GM19023 (cell line): ENCODE data around the gene PHC2.

Source experiments
- ATAC-seq: cut with Tn5 transposase; IDR thresholded peaks from one replicate; pipeline ENCODE4 v1.9.1; 2021; ENCODE audit warnings: mild to moderate bottlenecking, moderate library complexity; ENCODE audit not compliant: unreplicated experiment

PHC2 gene

DNA sequence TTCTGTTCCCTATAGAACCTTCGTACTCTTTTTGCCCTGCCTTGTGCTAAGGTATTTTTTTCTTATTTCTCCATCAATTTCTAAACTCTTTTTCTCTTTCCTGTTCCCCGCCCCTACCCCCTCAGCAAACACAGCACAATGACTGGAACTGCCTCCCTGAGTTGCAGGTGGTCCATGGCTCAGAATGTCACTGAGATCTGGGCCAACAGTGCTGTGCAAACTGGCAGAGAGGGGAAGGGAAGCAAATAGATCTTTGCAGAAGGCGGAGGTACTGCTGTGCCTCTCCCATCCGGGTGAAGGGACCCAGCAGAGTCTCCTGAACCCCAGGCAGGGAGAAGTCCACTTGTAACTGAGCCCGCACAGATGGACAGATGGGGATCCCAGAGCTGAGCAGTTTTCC lies 77.4 kb downstream of the PHC2 start:
- ATAC-seq = no peak

DNA sequence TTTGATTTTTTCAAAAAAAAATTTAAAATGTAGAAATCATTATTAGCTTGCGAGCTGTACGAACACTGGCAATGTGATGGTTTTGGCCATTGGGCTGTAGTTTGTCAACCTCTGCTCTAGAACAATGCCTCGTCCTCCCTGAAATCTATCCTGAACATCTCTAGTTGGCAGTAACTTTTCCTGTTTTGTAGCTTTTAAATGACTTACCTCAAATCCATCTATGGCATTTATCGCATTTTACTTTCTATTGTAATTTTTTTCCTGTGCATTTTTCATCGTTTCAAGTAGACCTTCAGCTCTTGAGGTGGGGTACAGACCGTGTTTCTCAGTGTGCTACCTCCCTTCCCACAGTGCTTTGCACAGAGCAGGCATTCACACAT lies 79.6 kb downstream of the PHC2 start:
- no peak for ATAC-seq

DNA sequence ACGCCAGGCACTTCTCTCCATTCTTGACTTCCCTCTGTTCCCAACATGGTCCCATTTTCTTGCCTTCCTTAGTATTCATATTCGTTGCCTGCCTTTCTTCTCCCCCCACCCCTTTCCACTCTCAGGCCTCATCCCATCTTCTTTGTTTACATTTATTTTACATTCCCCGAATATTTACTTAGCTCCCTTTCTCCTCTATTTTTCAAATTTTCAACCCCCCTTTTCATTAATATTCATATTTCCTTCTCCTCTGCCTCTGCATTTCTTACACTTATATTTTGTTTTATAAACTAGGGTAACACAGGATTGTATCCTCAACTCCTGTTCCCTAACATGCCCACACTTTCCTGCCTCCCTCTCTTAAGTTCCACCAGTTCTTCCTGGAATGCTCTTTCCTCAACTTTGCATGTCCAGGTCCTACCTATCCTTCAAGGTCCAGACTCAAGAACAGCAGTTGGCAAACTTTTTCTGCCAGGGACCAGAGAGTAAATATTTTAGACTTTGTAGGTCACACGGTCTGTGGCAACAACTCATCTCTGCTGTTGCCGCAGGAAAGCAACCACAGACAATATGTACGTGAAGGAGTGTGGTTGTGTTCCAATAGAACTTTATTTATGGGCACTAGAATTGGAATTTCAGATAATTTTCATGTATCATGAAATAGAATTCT lies 80.1 kb downstream of the PHC2 start:
- ATAC-seq = no peak

DNA sequence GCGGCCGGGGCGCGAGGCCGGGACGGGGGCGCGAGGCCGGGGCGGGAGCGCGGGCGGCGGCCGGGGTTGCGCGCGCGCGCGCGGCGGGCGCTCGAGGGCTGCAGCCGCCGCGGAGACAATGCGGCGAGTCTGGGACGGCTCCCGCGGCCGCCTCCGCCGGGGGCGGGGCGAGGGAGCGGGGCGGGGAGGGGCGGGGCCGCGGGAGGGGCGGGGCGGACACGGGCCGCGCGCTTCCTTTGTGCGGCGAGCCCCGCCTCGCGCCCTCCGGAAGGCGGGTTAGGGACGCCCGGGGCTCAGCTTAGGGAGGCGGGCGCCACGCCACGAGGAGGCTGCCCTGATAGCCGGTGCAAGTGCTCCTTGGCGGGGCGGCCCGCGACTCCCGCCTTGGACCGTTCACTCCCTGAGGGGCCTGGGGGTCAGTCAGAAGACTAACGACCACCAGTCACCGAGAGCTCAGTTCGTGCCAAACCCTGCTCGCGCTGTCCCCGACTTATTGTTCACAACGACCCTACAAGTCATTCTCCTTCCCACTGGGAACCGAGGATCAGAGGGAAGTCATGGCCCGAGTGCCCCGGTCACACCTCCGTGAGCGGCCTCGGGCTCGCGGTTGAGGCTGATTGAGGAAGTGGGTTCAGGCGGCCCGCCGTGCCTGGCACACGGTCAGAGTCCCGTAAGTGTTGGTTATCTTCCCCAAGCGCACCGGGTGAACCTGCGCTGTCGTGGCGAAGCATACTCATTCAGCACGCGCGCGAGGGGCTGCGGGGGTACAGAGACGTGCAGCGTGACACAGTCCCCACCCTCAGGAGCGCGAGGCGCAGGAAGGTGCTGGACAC lies 80.9 kb downstream of the PHC2 start:
- ATAC-seq = peak; percentile 81

DNA sequence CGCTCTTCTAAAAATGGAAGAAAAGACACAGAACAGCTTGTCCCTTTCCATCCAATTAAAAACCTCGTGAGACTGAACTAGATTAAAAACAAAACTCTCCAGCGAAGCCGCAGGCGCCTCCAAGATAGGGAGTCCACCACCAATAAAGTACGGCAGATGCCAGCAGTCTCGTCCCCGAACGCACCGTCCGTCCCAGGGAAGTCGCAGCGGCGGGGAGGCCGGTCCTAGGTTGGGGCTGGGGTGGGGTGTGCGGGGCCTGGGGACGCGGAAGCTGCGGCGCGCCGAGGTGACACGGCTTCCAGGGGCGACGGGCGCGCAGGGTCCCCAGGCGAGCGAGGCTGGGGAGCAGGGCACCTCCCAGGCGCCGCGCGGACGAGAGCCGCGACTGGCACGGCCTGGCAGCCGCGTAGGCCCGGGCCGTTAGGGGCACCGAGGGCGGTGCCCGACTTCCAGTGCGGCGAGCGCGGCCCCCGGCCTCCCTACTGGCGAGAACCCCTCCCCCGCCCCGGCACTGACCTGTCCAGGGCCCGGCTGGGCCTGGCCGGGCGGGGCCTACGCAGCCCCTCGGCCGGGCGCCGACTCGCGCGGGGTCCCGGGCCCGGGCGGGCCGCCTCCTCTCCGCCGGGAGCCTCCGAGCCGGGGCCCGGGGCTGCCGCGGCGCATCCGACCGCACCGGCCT lies 81.7 kb downstream of the PHC2 start:
- ATAC-seq = peak; percentile 30

DNA sequence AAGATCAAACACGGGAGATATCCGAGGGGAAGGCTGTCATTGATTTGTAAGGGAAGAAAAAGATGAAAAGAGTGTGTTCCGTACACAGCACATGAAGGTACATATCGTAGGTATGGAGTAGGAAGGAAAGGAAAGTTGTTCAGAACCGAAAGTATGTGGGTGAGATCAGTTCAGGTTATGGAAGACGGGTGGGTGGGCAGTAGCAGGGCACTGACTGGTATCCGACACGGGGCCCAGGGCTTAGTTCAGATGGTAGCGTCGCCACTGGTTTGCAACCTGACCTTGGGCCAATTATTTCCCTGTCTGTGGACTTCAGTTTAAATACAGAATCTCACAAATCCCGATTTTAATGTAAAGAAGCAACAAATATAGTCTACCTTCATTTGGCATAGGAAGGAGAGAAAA lies 82.2 kb downstream of the PHC2 start:
- ATAC-seq = no peak

DNA sequence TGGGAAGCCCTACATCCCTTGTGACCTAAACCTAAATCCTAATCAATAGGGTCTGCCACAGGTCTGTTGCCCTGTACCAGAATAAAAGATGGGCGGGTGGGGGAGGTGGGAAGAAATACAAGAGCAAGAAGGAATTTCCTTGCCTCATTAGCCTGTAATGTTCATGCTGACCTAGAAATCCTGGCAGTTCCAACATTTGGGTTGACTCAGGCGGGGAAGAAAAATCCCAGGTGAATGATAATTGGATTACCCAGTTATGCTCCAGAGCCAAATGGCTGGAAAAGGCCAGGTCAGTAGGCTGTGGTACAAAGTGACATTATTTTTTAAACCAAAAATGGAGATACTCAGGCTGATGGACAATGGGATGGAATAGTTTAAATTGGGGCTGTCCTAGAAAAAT lies 82.7 kb downstream of the PHC2 start:
- ATAC-seq = no peak

DNA sequence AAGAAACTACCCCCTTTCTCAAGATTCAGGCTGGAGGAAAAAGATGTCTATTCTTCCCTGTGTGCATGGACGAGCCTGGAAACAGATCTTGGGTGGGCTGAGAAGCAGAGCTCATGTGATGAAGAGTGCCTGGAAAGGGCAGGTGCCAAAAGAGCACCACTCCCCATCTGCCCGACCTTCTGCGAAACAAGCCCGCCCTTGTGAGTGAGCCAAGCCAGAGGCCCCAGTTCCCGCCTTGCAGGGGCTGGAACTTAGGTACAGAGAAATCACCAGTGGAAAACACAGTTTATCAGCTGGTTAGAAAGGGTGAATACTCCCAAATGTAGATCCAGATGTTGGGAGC lies 83.3 kb downstream of the PHC2 start:
- ATAC-seq = no peak

DNA sequence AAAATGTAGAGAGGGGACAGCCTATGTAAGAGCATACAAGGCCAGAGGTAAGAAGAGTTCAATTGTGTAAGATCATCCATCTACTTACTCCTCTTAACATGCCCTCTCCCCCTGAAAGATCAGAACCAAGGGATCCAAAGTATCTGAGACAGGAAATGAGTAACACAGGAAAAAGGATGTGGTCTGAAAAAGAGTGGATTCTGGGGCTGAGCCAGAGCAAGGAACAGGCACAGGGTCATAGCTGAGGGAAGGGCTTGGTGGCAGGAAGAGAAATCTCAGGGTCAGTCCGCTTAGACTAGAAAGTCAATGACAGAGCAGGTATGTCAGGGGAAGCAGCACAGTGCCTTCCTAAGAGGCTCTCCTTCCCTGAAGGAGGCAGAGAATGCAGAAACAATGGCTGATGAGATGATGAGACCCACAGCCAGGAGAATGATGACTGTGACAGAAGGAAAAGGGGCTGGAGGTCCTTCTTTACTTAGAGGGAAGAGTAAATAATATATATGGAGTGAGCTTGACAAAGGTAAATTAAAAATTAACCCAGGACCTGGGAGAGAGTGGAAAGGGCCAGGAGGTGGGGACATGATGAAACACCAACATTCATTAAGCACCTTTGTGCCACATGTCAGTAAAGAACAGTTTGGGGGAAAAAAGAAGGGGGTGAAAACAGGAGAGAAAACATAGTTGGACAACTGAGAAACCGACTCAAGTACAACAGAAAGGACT lies 83.8 kb downstream of the PHC2 start:
- ATAC-seq = no peak

DNA sequence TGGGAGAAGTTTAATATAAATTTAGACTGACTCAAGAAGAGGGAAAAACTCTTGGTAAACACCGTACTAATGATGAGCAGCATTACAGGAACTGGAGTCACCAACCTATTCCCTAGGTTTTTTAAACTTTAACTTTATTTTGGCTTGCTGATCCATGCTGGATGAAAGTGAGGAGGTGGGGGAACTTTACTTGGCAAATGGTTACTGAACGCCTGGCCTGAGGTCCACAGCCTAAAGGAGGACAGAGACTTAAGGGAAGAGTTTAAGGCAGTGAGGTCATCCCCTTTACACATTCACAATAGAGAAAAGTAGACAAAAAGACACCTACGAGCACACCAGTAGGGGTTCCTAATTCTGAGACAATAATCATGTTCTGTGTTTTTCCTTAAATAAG lies 84.4 kb downstream of the PHC2 start:
- ATAC-seq = no peak

DNA sequence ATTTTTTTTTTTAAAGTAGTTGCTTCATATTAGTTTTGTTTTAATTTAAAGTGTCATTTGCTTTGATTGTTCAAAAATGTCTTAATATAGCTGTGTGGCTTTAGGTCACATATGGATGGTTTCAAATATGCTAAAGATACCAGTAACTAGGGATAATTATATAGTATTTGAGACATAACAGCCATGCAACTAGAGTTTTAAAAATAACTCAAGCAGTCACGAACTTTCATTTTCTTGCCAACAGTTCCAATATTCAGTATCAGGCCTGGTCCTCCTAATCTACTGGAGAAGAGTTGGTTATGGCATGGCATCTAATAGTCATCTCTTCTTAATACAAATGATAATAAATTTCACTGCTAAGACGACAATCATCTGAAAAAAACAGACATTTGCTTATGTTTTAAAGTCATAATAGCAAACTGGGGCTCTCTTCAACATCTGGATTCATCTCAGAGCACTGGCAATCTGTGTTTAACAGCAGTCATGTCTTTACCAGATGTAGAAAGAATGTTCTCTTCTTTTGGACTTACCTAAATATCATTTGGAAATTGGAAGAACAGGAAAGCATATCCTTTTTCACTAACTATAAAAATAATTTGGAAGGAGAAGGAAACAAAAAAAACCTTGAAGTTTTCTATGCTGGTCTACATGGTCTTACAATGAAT lies 85.9 kb downstream of the PHC2 start:
- no peak for ATAC-seq

DNA sequence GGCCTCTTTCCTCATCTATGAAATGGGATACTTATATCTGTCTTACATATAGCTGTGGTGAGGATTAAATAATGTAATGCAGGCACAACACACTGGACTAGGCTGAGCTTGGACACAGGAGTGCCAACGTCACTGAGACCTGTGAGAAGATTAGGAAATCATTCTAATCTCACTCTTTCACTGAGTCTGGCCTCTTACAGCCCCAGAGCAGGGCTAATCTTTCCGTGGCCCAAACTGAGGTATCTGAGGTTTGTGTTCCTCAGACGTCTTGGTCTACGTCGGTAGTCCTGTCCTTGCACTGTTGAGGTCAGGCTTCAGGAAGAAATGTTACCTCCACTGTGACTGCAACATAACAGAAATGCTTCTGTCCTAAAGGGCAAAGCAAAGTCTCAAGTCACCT lies 87.4 kb downstream of the PHC2 start:
- no peak for ATAC-seq

DNA sequence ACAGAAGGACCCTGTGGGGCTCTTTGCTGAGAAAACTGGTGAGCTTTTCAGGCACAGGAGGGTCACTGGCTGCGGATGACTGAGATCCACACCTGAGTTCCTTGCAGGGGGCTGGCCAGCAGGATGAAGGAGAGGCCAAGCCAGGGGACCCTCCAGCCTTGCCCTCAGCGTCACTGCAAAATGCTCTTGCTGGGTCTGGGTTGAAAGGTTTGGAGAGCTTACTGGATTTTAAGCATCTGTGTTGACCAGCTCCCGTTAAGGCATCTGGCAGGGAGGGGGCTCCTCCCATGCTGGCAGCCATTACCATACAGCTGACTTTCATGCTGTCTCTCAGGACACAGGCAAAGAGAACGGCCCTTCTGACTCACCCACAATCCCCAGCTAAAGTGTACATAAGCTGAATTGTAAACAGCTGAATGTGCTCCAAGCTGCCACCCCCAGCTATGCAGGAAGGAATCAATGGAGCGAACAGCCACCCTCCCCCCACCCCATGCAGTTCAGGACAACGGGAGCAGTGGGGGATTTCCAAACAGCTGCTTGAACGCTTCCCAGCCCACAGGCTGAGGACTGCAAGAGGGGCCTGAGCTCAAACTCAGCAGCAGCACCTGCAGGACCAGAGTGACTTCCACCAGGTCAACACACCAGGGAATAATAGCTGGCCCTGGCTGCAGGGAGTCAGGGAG lies 88.7 kb downstream of the PHC2 start:
- ATAC-seq = no peak

DNA sequence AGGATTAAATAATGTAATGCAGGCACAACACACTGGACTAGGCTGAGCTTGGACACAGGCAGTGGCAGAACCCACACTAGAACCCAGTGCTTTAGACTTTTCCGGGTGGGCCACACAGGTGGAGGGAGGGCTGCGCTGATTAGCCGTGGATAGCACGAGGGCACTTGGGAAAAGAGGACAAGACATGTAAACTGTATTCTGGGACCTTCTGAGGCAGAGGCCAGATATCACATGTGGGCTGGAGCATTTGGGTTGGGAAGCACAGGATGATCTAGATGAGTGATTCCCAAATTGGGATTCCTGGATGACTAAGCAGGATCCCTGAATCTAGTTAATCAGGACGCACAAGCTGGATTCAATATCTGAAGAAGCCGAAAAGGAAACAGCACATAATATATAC lies 89.7 kb downstream of the PHC2 start:
- no peak for ATAC-seq

DNA sequence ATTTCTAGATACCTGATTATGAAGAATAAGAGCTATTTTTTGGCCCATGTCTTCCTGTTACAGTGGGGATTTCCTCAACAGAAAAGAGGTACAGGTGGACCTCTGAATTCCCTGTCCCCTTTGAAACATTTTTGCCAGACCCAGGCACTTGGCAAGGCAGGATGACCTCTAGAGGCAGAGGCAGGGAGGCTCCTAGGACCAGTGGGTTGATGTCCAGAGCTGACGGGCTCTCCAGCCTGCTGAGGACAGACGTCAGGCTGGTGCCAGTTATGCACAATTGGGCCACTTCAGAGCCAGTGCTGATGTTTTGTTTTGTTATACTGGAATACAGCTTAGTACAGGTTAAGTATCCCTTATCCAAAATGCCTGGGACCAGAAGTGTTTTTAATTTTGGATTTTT lies 91.5 kb downstream of the PHC2 start:
- ATAC-seq = no peak

DNA sequence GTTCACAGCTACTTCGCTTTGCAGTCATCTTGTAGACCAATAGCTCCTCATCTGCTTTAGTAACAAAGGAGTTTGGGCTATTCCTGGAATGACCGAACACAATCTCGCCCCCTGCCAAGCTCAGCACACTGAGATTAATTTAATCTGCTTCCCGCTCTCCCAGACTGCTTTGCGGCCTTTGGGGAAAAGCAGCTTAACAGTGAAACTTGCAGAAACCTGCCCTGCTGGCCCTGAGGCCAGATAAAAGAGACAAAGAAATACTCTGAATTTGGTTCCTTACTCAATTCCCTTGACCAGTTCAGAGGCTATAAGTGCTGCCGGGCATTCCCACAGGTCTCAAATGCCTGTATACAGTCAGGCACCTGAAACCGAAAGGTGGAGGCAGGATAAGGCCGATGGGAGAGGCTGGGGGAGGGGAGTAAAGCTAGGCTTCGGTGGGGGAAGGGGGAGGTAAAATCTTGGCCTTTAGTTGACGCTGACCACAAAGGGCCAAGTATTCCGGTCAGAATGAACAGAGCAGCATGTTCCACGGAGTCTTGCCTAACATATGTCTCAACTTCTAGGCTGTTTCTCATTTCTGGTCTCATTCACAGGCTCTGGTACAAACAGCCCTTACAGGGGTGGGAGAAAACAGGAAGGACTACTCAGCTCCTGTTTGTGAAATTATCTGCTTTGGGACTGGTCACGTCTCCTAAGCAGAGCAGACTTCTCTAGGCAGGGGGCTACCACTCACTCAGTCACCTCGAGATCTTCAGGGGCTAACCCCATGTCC lies 92.3 kb downstream of the PHC2 start:
- no peak for ATAC-seq

DNA sequence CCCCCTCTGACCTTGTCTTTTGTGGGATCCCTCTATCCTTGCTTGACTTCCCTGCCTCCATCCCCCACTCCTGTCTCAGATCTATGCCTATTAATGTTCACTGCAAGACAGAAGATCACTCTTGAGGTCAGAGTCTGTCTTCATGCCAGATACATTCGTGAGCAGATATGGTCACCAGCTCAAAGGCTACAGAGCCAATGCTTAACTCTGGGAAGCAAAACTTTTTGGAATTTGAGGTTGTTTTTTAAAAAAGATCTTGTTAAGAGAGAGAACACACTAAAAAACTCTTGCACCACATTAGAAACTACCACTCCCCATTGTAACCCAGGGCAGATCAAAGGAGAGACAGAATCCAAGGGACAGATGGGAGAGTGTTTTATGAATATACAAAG lies 92.9 kb downstream of the PHC2 start:
- no peak for ATAC-seq

DNA sequence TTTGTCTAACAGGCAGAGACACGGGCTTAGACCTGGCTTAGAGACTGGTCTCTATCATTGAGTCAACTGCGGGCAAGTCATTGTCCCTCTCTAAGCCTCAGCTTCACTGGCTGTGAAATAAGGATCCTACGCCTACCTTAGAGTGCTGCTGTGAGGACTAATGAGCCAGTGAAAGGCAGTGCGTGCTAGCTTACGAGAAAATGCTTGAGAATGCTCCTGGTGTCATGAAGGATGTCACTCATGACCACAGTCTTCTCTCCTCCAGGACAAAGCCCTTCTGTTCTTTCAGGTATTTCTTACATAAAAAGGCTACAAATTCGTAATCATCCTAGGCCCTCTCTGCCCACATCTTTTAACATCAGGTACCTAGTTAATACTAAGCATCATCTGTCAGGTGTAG lies 93.5 kb downstream of the PHC2 start:
- ATAC-seq = no peak

DNA sequence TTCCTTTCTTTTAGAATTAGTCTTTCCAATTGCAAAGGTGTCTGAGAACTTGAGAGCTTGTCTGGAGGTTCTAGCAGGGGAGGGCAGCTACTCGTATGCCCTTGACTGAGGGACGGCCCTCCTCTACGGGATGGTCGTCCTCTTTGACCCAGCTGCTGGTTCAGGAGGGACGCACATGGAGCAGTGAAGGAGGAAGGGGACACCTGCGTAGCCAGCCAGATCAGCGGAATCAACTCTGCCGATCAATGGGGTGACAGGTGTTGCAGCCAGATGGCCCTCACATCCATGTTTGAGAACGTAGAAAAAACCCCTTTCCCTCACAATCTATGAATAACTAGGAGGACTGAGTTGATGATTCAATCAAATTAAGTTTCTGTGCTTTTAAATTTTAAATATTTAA lies 94.3 kb downstream of the PHC2 start:
- ATAC-seq = no peak

DNA sequence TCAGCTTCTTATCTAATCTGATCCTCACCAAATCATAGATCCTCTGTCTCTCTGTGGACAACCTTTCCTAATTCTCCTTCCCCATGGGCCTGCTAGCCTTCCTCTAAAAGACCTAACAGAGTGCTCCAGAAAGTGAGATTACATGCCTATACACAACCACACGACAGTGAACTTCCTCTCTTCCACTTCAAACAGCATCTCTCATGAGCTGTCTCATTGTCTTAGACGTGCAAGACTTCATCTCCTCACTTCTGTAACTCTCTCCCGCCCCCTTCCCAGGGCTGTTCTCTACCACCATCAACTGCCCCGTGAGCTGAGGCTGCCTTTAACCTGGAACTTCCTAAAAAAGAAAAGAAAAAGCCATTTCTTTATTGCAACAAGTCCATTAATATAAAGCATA lies 95.9 kb downstream of the PHC2 start:
- no peak for ATAC-seq
